GOT3 (cell line): ENCODE data around the gene SMIM45.

ENCODE experiments used
- DNase-seq: peaks from one replicate; lab custom pipeline; 2025; ENCODE audit warnings: mixed read lengths; lab: John Stamatoyannopoulos, UW

SMIM45 gene

DNA sequence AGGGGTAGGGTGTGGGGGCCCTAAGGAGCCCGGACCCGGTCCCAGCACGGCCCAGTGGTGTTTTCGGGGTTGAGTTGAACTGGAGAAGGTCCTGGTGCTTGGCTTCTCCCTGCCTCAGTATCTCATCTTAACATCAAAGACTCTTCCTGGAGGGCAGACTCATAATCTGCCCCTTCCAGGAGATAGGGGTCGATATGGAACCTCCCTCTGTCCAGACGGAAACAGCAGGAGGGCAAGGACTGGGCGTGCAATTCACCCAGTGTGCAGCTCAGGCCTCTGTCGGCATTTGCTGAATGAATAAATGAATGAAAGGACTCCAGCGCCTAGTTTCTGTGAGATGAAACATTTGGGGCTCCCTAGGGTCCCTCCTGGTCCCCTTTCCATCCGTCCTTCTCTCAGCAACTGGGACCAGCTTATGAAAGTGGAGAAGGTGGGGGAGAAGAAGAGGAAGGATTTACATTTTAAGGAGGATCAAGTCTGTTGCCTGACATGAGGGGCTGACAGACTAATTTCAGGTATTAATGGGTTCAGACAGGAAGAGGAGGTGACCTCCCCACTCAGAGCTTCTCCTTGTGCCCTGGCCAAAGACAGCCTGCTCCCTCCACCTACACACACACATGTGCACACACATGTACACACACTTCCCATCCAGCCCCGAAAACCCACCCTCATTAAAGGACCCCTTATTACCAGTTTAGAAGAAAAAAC, 36.0 kb upstream of the SMIM45 start:
- no peak for DNase-seq

GRCh38 chr22:41916745-41917358, 35.1 kb upstream of the SMIM45 start:
- no peak for DNase-seq

DNA sequence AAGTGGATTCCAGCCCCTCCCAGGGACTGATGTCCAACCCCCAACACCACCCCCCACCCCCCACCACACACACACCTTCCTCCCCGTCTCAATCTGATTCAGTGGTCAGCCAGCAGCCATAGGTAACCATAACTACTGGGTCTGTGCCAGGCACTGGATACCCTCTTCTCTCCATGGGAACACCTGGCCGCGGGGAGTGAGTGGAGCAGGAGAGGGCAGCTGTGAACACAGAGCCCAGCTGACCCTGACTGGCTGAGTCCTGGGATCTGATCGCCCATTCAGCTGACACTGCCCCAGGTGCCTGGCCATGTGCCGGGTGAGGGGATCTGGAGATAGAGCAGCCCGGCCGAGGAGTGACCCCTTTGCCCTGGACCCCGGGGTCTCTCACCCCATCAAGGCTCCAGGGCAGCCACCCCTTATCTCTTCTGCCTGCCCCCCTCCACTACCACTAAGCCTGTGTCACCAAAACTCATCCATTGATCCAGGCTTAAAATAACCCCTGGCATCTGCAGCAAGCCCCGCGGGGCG, 34.5 kb upstream of the SMIM45 start:
- DNase-seq: no peak

DNA sequence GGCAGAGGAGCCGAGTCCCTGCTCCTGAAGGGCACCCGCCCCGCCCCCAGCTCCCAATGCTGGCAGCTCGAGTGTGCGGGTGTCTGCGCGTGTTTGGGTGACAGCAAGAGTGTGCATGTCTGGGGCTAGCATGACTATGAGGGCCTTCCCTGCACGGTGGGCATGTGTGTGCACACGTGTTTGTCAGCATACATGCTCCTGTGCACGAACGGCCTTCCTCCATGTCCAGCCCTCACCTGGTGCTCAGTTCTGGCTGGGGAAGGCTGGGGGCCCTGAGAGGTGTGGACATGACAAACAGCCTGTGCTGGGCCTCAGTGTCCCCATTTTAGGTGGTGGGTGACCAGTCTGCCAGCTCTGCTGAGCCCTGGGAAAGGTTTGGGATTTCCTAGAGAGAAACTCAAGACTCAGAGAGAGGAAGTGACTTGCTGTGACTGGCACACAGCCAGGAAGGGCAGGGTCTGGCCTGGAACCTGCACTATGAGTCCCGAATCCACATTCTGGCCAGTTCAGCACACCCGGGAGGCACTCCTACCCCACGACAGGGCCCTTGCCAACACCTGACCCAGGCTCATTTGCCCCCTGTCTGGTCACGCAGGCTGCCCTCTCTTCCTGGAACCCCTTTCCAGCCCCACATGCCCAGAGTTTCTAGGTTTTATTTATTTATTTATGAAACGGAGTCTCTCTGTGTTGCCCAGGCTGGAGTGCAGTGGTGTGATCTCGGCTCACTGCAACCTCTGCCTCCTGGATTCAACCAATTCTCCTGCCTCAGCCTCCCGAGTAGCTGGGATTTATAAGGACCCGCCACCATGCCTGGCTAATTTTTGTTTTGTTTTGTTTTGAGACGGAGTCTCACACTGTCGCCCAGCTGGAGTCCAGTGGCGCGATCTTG, 33.8 kb upstream of the SMIM45 start:
- no peak for DNase-seq

DNA sequence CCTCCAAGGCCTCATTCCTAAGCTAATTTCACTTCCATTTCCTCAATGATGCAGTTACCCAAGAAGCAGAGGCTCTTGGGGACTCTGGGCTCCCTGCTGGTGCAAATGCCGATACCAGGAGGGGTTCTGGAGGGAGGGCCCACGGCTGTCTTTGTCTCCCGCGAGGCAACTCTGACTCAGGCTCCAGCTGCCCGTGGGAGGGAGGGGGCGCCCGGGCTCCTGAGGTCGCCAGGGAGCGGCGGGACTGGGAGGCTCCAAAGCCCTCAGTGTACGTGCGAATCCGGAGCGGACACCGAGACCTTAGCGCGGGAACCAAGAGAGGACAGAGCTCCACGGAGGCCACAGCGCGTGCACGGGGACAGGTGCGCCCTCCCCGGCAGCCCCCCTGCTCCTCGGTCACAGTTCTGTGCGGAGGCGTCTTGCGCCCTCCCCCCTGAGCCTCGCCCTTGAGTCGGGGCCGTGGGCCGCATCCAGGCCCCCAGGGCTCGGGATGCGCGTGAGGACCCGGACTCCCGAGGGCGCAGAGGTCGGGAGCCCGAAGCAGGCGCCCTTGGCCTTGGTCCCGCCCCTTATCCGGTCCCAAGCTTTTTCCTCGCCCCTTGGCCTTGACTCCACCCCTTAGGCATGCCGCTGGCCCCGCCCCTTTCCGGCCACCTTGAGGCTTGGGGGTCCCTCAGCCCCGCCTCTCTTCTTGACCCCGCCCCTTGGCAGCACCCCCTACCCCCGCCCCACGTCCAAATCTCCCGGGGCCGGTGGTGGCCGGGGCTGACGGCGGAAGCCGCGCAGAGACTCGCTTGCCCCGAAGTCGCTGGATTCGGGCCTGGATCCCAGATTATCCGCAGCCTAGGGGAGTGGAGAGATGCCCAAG, 32.4 kb upstream of the SMIM45 start:
- no peak for DNase-seq

GRCh38 chr22:41920271-41920976, 31.5 kb upstream of the SMIM45 start:
- no peak for DNase-seq

DNA sequence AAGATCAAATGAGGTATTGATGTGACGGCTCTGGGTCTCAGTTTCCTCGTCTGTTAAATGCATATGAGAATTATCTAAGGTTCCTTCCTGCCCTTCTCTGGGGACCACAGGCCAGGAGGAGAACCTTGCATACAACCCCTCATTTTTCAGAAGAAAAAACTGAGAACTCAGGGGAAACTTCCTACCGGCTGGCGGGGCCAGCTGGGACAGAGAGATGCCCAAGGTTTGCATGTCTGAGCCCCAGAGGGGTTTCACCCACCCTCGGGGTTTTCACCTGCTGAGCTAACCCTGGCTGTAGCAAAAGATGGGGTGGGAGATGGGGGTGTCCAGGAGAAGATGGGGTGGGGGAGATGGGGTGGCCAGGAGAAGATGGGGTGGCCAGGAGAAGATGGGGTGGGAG, 29.6 kb upstream of the SMIM45 start:
- DNase-seq: no peak

DNA sequence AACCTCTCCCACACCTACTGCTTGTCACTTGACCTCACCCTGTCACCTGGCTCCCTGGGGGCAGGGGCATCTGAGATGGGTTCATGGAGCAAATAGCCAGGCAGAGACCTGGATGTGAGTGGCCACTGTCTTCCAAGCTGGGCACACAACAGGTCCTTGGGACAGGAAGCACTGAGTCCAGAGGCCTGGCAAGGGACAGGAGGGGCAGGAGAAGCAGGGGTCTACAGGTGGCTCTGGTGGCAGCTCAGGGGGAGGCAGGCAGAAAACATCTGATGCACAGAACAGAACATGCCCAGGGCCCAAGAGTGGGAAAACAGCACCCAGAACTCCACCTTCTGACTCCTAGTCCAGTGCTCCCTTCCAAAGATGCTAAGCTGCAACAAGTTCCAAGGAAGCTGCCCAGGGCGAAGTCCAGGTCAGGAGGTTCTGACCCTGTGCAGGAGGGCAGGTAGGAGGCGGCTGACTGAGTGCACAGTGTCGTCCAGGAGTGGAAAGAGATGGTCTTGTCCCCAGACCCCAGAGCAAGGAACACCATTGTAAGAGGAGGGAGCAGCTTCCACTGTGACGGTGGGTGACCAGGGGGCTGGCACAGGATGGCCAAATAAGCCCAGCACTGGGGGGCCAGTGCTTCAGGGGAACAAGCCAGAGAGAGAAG, 28.9 kb upstream of the SMIM45 start:
- DNase-seq: no peak

GRCh38 chr22:41923595-41924276, 28.2 kb upstream of the SMIM45 start:
- no peak for DNase-seq

DNA sequence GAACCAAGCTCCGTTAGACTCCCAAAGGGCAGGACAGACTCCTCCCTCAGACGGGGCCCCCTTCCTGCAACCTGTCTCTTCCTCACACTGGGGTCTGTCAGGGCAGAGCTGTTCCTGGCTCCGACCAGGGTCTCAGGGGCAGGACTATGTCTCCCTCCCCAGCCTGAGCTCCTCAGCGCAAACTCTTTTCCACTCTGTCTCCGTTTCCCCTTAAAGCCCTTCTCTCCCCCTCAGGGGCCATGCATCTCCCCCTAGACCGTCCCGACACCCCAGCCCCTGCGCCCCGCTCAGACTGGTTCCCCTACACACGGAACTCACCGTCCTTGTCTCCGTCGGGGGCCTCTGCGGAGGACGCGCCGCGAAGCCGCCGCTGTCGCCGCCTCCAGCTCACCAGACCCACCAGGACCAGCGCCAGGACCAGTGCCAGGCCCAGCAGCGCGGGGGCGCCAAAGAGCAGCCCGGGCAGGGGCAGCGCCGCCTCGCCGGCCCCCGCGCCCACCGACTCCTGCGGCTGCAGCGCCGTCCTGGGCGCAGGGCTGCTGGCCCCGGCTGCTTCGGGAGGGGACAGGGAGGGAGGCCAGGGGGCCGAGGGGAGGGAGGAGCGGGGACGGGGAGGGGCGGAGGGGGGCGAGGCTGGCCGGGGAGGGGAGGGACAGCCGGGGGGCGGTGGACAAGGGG, 26.0 kb upstream of the SMIM45 start:
- DNase-seq: no peak

DNA sequence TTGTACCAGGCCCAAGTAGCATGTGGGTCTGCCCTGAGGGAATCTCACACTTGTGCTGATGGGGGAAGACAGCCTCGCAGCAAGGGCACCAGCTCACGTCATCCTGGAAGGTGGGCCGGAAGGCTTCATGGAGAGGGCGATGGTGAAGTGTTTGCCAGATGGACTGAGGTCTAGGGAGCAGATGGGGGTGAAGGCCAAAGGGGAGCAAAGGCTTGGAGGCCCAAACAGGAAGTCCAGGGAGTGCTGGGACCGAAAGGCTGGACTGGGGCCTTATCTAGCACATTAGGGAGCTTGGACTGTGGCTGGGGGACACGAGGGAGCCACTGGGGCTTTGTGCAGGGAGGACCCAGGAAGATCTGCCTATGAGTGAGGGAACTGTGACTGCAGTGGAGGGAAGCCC, 24.1 kb upstream of the SMIM45 start:
- DNase-seq: no peak

- DNase-seq: no peak
Observed at GRCh38 chr22:41928593-41929417, 23.1 kb upstream of the SMIM45 start.

DNA sequence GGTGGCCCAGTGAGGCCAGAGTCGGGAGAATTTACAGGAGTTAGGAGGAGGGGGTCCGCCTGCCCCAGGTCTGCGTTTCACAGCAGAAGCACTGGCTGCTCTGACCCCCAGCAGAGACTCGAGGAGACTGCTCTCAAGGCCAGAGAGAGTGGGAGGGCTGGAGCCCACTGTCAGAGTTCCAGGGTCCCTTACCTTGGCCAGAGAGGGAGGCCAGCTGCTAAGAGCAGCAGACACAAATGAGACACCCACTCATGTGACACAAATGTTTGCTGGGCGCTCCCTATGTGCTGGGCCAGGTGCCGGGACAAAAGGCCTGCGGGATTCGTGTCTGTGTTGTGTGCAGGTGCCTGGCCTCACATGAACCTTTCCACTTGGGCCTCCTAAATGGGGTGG, 22.5 kb upstream of the SMIM45 start:
- no peak for DNase-seq

DNA sequence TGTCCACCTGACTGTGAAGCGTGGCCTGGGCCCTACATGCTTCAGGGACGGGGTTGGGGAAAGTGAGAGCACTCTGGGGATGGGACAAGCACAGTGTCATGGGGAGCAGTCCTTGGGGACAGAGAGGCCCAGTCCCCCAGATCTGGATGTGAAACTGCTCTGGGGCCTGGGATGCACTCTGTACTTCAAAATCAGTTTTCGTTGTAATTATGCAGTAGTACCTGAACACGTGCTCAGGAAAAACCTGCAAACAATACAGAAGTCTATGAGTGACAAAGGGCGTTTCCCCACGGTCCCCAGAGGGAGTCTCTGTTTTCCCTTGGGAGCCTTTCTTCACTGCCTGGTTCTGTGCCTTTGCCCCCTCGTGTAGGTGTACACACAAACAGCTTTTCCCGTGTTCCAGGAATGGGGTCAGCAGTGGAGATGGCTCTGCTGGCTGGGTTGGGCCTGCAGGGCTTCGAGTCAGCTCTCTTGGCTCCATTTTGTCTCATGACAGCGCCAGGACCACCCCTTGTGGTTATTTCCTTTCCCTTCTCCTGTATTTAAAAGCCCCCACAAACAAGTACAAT, 20.2 kb upstream of the SMIM45 start:
- DNase-seq: no peak

DNA sequence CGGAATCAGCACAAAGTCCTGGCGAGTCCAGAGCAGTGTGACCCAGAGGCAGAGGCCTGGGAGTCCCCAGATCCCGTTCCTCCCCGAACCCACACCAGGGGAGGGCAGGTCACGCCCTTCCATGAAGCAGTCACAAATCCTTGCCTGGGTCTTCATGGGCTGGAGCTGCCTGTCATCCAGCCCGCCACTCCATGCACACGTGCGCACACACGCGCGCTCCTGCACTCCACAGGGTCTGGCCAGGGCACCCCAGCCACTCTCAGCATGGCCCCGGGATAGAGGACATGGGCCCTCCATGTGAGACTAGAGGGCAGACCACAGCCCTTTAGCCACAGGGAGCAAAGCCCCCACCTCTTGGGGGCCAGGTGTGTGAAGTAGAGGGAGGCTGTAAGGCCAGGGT, 19.6 kb upstream of the SMIM45 start:
- no peak for DNase-seq

DNA sequence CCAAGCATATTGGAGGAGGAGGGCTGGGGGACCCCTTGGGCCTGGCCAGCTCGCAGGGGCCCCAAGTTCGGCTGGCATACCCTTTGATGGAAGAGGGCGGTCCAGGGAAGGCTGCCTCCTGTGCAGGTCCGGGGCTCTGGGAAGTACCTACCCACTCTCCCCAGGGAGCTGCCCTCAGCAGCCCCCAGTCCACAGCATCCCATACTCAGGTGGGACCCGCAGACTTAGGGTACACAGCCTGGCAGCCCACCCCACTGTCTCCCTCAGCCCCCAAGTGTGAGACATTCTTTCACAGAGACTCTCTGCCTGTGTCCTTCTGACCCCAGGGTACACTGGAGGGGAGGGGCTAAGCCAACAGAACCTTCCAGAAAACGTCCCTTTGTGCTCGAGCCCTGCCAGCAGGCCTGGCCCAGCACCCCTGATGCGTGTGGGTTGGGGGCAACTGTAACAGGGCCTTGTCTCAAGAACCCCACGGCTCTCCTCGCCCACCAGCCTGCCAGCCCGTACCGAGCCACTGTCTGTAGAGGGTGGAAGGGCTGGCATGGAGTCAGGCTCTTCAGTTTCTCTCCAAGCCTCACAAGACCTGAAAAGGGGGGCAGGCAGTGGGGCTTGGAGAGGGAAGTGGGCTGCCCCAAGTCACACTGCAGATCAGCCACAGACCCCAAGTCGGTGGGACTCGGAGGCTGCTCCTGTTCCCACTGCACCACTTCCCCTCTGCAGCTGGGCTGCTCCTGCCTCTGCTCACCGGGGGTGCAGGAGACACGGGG, 18.4 kb upstream of the SMIM45 start:
- no peak for DNase-seq

DNA sequence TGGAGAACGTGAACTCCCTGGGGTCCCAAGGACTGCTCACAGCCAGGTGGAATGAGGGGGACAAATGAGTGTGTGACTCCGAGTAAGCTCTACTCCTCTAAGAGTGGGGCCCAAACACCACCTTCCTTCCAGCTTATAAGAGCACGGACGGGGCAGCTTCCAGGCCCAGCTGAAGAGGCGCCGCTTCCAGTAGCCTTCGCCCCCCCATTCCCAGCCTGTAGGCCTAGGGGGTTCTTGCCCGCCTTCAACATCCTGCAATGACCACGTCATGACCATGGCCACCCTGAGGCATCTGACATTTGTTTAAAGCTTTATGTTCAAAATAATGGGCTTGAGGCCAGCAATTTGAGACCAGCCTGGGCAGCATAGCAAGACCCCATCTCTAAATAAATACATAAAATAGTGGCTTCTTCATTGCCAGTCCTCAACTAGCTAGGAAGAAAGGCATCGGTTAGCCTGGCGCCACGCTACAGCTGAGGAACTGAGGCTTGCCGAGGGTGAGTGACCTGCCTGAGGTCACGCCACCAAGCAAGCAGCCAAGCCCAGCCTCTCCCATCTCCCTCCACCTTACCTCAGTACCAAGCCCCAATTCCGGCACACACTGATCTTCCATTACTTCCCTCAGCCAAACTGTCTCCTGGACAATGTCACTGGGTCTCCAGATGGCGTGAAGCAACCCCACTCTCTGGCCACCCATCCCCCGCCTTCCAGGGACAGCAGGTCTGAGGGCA, 17.5 kb upstream of the SMIM45 start:
- no peak for DNase-seq
